HepG2 (cell line): Measurements from ENCODE around the gene PHLDB1. TPM values are rescaled to one million over a fixed set of nuclear protein-coding genes. Genes with fewer than 3 reads are reported as not detected.

Experiments used
- ATAC-seq: fragments of 200-7000 bp; cut with Tn5 transposase; 3 replicates; pipeline ENCODE4 v1.9.1; 2020; ENCODE audit warnings: mild to moderate bottlenecking, moderate library complexity
- BruUV-seq: library from RNA; stranded (reverse); fragments of 400-500 nt; replicated peaks from 2 replicates; lab custom pipeline; 2021; lab: Mats Ljungman, UMichigan
- CTCF ChIA-PET: fragments of 300-600 bp; formaldehyde crosslinking; extraction: SDS; loops from one replicate; lab custom pipeline; 2021; ENCODE audit warnings: low total read pairs, inconsistent platforms, low intra/inter-chr PET ratio; lab: Yijun Ruan, JAX
- POLR2A ChIA-PET: fragments of 350-600 bp; sonication (Branson Sonifier 250); formaldehyde crosslinking; loops from one replicate; lab custom pipeline; 2020; ENCODE audit warnings: antibody characterized with exemption, inconsistent platforms; lab: Yijun Ruan, JAX
- DNase-seq: peaks from one replicate; pipeline ENCODE4 v3.0.0-alpha.2; 2015; ENCODE audit warnings: low spot score
- FAIRE-seq: peaks from 3 replicates; lab custom pipeline; 2011; peaks lifted over from hg19 to GRCh38; lab: Jason Lieb, UNC
- H2AFZ ChIP-seq: one replicate; pipeline ENCODE4 v1.6.1; 2011; ENCODE audit warnings: low read length, inconsistent platforms
- H3K27ac ChIP-seq: fragments of 300-600 bp; 3 replicates; pipeline ENCODE4 v1.8.0; 2011; ENCODE audit warnings: mixed run types, mild to moderate bottlenecking, mixed read lengths, low read length, inconsistent platforms; ENCODE audit not compliant: insufficient read depth; ENCODE audit errors: extremely low read length
- H3K27me3 ChIP-seq, 2 experiments: fragments of 200-600 bp in 1 of 2; 2 replicates in 1 of 2; 3 replicates in 1 of 2; pipeline versions ENCODE4 v1.6.0 to v1.8.0; 2011; ENCODE audit warnings: low read length in 2 of 2, mild to moderate bottlenecking in 2 of 2, moderate library complexity in 2 of 2, inconsistent platforms in 1 of 2; ENCODE audit not compliant: insufficient read depth in 2 of 2, control insufficient read depth in 1 of 2
- H3K36me3 ChIP-seq, 2 experiments: fragments of 200-600 bp in 1 of 2; replicated peaks in 1 of 2; 2 replicates in 1 of 2; 3 replicates in 1 of 2; pipeline versions ENCODE4 v1.5.1 to v1.8.0; 2011; ENCODE audit warnings: low read length in 2 of 2, inconsistent platforms in 1 of 2; ENCODE audit not compliant: insufficient read depth in 2 of 2, control insufficient read depth in 1 of 2
- H3K4me1 ChIP-seq: 2 replicates; pipeline ENCODE4 v1.5.1; 2012; ENCODE audit warnings: low read length, inconsistent platforms; ENCODE audit not compliant: insufficient read depth
- H3K4me2 ChIP-seq: 2 replicates; pipeline ENCODE4 v1.6.0; 2011; ENCODE audit warnings: low read depth, low read length, inconsistent platforms
- H3K4me3 ChIP-seq, 3 experiments: fragments of 200-600 bp in 1 of 3; sonication (generic), shearing (Covaris generic) in 1 of 3; replicated peaks in 1 of 3; 2 replicates each; pipeline ENCODE4 v1.5.1; 2011 to 2016; ENCODE audit warnings: low read length in 3 of 3, inconsistent platforms in 2 of 3, low read depth in 2 of 3, mild to moderate bottlenecking in 2 of 3, control low read depth in 1 of 3, mixed read lengths in 1 of 3; ENCODE audit not compliant: insufficient read depth in 1 of 3
- H3K79me2 ChIP-seq: one replicate; pipeline ENCODE4 v1.6.1; 2011; ENCODE audit warnings: low read length, inconsistent platforms; ENCODE audit not compliant: insufficient read depth
- H3K9ac ChIP-seq: 2 replicates; pipeline ENCODE4 v1.6.0; 2011; ENCODE audit warnings: mild to moderate bottlenecking, low read depth, low read length, inconsistent platforms; ENCODE audit not compliant: insufficient read depth
- H3K9me3 ChIP-seq: 2 replicates; pipeline ENCODE4 v1.5.1; 2012; ENCODE audit warnings: mild to moderate bottlenecking, low read length
- H4K20me1 ChIP-seq: 2 replicates; pipeline ENCODE4 v1.6.0; 2011; ENCODE audit warnings: inconsistent platforms, mild to moderate bottlenecking, low read length, moderate library complexity; ENCODE audit not compliant: insufficient read depth
- ARID4A ChIP-seq: sonication (generic); formaldehyde crosslinking; IDR thresholded peaks from 2 replicates; pipeline ENCODE4 v1.5.0; 2020; ENCODE audit warnings: mild to moderate bottlenecking, missing genetic modification reagents, borderline replicate concordance
- DMAP1 ChIP-seq: IDR thresholded peaks from 2 replicates; pipeline ENCODE4 v1.6.1; 2016
- KDM2A ChIP-seq: sonication (generic); formaldehyde crosslinking; IDR thresholded peaks from 2 replicates; pipeline ENCODE4 v1.4.0; 2020; ENCODE audit warnings: low read depth, missing genetic modification reagents, borderline replicate concordance
- KDM5B ChIP-seq: sonication (generic); formaldehyde crosslinking; IDR thresholded peaks from 2 replicates; pipeline ENCODE4 v1.4.0; 2020; ENCODE audit warnings: missing genetic modification reagents, mild to moderate bottlenecking, borderline replicate concordance
- MED1 ChIP-seq: sonication (generic); formaldehyde crosslinking; IDR thresholded peaks from 2 replicates; pipeline ENCODE4 v1.4.0; 2020; ENCODE audit warnings: missing genetic modification reagents
- NKX3-1 ChIP-seq: sonication (generic); formaldehyde crosslinking; IDR thresholded peaks from 2 replicates; pipeline ENCODE4 v1.5.0; 2020; ENCODE audit warnings: missing genetic modification reagents
- PCBP1 ChIP-seq: fragments of 200-400 bp; formaldehyde crosslinking; IDR thresholded peaks from 2 replicates; pipeline ENCODE4 v1.6.1; 2017; ENCODE audit warnings: mild to moderate bottlenecking, low read depth, low read length, borderline replicate concordance
- PITX1 ChIP-seq: sonication (generic); formaldehyde crosslinking; IDR thresholded peaks from 2 replicates; pipeline ENCODE4 v1.5.1; 2020; ENCODE audit warnings: mild to moderate bottlenecking, missing genetic modification reagents
- RAD21 ChIP-seq: fragments of 450-650 bp; formaldehyde crosslinking; IDR thresholded peaks from 2 replicates; pipeline ENCODE4 v1.5.0; 2020; ENCODE audit warnings: mild to moderate bottlenecking
- RFX3 ChIP-seq: IDR thresholded peaks from 2 replicates; pipeline ENCODE4 v1.6.1; 2016; ENCODE audit warnings: missing biosample characterization, missing genetic modification reagents
- SIX1 ChIP-seq: sonication (generic); formaldehyde crosslinking; IDR thresholded peaks from 2 replicates; pipeline ENCODE4 v1.4.0; 2020; ENCODE audit warnings: missing genetic modification reagents, borderline replicate concordance
- ZKSCAN1 ChIP-seq: fragments of 150-350 bp; IDR thresholded peaks from 2 replicates; pipeline ENCODE4 v1.6.1; 2014; ENCODE audit warnings: low read length
- ZMYM4 ChIP-seq: sonication (generic); formaldehyde crosslinking; IDR thresholded peaks from 2 replicates; pipeline ENCODE4 v1.8.1; 2023; ENCODE audit warnings: mild to moderate bottlenecking, missing genetic modification reagents
- ZNF138 ChIP-seq: sonication (generic); formaldehyde crosslinking; IDR thresholded peaks from 2 replicates; pipeline ENCODE4 v1.5.0; 2020; ENCODE audit warnings: mild to moderate bottlenecking, low read depth, missing genetic modification reagents
- ZNF501 ChIP-seq: sonication (generic); formaldehyde crosslinking; IDR thresholded peaks from 2 replicates; pipeline ENCODE4 v1.5.1; 2020; ENCODE audit warnings: mild to moderate bottlenecking, moderate library complexity, missing genetic modification reagents
- ZNF512 ChIP-seq: sonication (generic); formaldehyde crosslinking; IDR thresholded peaks from 2 replicates; pipeline ENCODE4 v1.4.0; 2020; ENCODE audit warnings: mild to moderate bottlenecking, missing genetic modification reagents
- ZNF556 ChIP-seq: sonication (generic); formaldehyde crosslinking; IDR thresholded peaks from 2 replicates; pipeline ENCODE4 v1.4.0; 2020; ENCODE audit warnings: mild to moderate bottlenecking, missing genetic modification reagents, borderline replicate concordance
- WGBS: methylation state at CpG from one replicate; pipeline ENCODE4 v1.1.6; 2017; ENCODE audit warnings: low lambda C conversion rate; 5-methylcytosine and 5-hydroxymethylcytosine counted together
- in situ Hi-C: cut with HindIII; loops from 2 replicates; pipeline ENCODE4 v1.10.0; 2017; ENCODE audit warnings: low pct_unique_long_range_greater_than_20kb; ENCODE audit not compliant: extremely low pct_ligation_motif_present
- intact Hi-C: fragments of 100-400 bp; cut with micrococcal nuclease; formaldehyde crosslinking; loops from one replicate; pipeline ENCODE4 v1.10.0; 2022; ENCODE audit not compliant: unreplicated experiment
- polyA plus RNA-seq, 8 experiments: library from polyadenylated mRNA; depleted of rRNA in 3 of 8; stranded (reverse) in 7 of 8; unstranded in 1 of 8; fragments of >200 nt; fragmentation: Illumina TruSeq in 4 of 8; extraction: Trizol in 4 of 8; gene quantifications; 2 replicates each; pipeline versions ENCODE4 v1.2.1 to v1.2.3, GENCODE V29; 2011 to 2016; ENCODE audit warnings: low read depth in 4 of 8, missing spikeins in 1 of 8, mixed read lengths in 1 of 8; ENCODE audit not compliant: insufficient read depth in 1 of 8
- total RNA-seq, 5 experiments: library from RNA; depleted of rRNA; stranded (reverse); fragments of >200 nt; fragmentation: Illumina TruSeq; extraction: Trizol; gene quantifications; 2 replicates each; pipeline ENCODE4 v1.2.3, GENCODE V29; 2016; ENCODE audit warnings: low read depth in 1 of 5
- TF ChIP-seq, protein P1 (sequence below): sonication (generic); formaldehyde crosslinking; IDR thresholded peaks from 2 replicates; pipeline ENCODE4 v1.5.1; 2020; ENCODE audit warnings: missing genetic modification reagents, mild to moderate bottlenecking, borderline replicate concordance

Gene PHLDB1
- total and polyA plus RNA-seq, 2 of the 13 experiments (the other 11 are each of a cell fraction or from before 2014, with no cell fraction given), result 13.8 to 14.2 TPM

GRCh38 chr11:118615282-118615975 is 8.0 kb downstream of the PHLDB1 start:
- Histone ChIP-seq H3K9ac (no peak overlapping the region), H3K36me3 (peaks cover 0 to 1% of the 10 kb centered on the region in 2 experiments; a peak in 1 of 5 replicates), H3K4me1 (peaks cover 50% of the 10 kb centered on the region), H3K9me3 (no peaks in the 10 kb centered on the region), H3K27me3 (no peaks in the 10 kb centered on the region), H3K4me3 (no peak overlapping the region), H3K27ac (no peak overlapping the region), H3K4me2 (no peak overlapping the region), H3K79me2 (no peaks in the 10 kb centered on the region), H4K20me1 (no peaks in the 10 kb centered on the region), H2AFZ (no peak overlapping the region)
- FAIRE-seq (no peak), ATAC-seq (peak; percentile 48), DNase-seq (peak; percentile 58)
- intact Hi-C loops (no loop called here), in situ Hi-C loops (no loop called here)
- POLR2A ChIA-PET, result no interaction called here
- CTCF ChIA-PET, result no interaction called here
- no TSS peak for BruUV-seq
- WGBS, result 79% methylated on average over 6 of the region's 6 CpGs
- TF ChIP-seq, protein P1, sequence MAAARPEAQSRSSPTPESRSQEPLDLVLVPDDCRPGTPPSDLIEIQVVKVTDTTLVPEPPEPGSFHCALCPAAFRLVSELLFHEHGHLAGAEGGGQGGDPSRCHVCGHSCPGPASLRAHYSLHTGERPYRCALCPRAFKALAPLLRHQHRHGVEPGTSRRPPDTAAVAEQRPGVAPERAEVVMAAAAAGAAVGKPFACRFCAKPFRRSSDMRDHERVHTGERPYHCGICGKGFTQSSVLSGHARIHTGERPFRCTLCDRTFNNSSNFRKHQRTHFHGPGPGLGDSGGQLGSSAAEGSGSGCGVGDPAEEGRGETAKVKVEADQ (CRISPR knock-in tag), result no peak
- TF ChIP-seq ZNF501 (no peak), DMAP1 (no peak), MED1 (CRISPR knock-in tag) (no peak), ZNF138 (CRISPR knock-in tag) (no peak), RAD21 (CRISPR knock-in tag) (no peak), RFX3 (CRISPR knock-in tag) (0 out of 2 replicates have a peak, but pooled peaks have one; percentile 28), SIX1 (CRISPR knock-in tag) (no peak), NKX3-1 (no peak), ARID4A (CRISPR knock-in tag) (0 out of 2 replicates have a peak, but pooled peaks have one; percentile 21), PITX1 (CRISPR knock-in tag) (no peak), ZNF556 (CRISPR knock-in tag) (no peak), ZNF512 (CRISPR knock-in tag) (no peak), KDM5B (CRISPR knock-in tag) (no peak), ZMYM4 (no peak), ZKSCAN1 (no peak), PCBP1 (no peak), KDM2A (CRISPR knock-in tag) (no peak)
